Stimulated activated CD4-positive, alpha-beta T cell treated with anti-CD3 and anti-CD28 coated beads, TNF-alpha, amount 100 ng/mL, for 48 hours (primary cell): Measurements from ENCODE around the gene AVP.
"Not testable (repeated sequence)": the region's sequence is repeated elsewhere in the genome, so short reads cannot be mapped to it uniquely, and the experiment has no call there.

ENCODE experiments used
- DNase-seq, 3 donors: peaks; one replicate each; pipeline ENCODE4 v3.0.0-alpha.2; 2020; ENCODE audit warnings: low read depth in 3 of 3

AVP gene, protein sequence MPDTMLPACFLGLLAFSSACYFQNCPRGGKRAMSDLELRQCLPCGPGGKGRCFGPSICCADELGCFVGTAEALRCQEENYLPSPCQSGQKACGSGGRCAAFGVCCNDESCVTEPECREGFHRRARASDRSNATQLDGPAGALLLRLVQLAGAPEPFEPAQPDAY

DNA sequence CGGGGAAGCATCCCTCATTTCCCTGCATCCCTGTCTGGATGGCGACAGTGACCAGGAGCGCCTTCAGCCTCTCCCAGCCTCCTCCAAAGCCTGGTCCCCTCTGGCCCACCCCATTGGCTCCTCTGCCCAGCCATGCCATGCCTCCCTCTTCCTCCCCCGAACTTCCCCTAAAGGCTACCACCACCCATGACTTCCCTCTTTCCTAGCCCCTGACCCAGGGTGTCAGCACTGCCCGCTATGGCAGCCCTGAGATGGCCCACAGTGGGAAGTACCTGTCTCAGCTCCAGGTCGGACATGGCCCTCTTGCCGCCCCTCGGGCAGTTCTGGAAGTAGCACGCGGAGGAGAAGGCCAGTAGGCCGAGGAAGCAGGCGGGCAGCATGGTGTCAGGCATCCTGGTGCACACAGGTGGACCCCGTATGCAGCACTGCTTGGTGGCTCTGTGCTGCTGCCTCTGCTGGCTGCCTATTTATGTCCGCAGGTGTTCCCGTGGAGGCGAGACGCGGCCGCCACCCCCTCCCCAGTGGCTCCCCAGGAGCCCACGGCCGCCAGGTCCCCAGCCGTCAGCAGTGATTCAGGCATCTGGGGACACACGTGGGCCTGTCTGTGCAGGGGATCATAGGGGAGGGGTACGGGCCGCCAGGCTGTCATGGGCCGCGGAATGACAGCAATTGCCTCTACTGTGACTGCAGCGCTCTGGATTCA lies at the start of gene AVP:
AVP (minus strand) TSS at position 442 of the 703 bp plus-strand sequence; CDS start at position 392, 50 bp downstream.
- no peak for DNase-seq

DNA sequence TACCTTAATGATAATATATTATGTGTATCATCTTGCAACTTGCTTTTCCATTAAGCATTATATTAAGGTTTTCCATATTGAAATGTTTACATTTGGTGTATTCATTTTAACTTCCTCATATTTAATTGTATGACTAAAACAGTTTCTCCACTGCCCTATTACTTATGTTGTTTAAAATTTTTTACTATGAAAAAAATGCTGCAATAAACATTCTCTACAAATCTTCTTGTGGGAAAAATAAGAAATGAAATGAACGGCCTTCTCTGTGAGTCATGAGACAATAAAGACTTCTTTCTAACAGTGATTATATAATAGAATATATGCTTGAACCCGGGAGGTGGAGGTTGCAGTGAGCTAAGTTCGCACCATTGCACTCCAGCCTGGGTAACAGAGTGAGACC lies 49.6 kb upstream of the AVP start:
- DNase-seq: no peak

DNA sequence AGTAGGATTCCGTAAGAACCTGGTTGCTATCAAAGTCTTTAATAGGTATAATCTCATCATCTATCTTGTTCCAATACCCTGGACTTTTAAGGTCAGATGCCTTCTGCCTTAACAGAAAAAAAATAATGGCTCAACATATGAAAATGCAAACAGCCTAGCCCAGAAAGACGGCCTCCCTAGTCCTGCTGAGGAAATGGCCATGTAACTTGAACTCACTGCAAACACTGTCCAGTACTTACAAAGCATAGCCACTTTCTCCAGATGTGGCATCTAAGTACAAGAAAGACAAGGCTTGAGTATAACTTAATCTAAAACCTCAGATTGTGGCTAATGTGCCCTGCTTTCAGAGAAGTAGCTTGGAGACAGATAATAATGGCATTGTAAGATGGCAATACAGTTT lies 48.6 kb upstream of the AVP start:
- no peak for DNase-seq

DNA sequence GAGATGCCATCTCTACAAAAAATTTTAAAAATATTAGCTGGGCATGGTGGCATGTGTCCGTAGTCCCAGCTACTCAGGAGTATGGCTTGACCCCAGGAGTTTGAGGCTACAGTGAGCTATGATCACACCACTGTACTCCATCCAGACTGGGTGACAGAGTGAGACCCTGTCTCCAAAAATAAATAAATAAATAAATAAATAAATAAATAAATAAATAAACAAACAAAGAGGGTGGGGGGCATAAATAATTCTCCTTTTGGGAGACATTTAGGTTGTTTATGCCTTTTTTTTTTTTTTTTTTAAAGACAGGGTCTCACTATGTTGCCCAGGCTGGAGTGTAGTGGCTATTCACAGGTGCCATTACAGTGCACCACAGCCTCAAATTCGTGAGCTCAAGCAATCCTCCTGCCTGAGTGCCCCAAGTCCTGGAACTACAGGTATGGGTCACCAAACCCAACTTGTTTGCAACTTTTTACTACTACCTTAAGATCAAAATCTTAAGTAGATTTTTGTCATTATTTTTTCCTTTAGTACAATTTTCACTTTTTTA lies 45.6 kb upstream of the AVP start:
- DNase-seq: no peak

DNA sequence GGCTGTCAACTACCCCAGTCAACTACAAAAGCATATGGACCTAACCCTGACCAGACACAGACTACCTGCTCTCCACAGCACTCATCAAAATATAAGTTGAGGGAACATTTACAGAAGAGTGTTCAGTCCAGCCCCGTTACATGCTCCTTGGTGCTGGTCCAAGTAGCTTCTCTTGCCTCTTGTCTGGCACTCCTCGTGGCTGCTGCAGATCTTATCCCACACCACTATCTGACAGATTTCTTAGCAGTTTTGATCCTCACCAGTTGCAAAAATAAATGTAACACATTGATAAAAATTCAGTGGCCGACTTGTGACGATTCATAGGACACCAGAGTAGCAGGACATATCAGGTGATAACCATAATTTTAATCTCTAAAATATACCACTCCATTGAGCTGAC lies 44.6 kb upstream of the AVP start:
- DNase-seq: no peak

DNA sequence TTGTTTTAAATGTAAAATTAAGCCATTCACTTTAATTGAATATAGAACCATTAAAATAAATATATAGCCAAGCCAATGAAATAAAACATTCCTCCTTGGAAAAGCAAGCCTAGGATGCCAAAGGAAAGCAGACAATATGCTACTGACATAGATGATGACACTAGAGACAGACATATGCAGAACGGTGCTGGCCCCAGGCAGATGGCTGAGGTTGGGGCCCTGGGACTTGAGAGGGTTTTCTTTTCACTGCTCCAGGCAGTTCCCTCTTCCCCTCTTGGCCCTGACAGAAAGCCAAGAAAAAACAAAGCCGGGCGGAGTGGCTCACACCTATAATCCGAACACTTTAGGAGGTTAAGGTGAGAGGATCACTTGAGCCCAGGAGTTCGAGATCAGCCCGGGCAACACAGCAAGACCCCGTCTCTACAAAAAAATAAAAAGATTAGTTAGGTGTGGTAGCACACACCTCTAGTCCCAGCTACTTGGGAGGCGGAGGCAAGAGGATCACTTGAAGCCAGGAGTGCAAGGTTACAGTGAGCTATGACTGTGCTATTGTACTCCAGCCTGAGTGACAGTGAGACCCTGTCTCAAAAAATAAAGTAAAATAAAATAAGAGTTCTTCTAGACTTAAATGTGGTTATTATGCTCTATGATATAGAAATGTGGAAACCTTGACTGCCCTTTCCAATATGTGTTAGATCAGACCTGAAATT lies 43.9 kb upstream of the AVP start:
- no peak for DNase-seq

DNA sequence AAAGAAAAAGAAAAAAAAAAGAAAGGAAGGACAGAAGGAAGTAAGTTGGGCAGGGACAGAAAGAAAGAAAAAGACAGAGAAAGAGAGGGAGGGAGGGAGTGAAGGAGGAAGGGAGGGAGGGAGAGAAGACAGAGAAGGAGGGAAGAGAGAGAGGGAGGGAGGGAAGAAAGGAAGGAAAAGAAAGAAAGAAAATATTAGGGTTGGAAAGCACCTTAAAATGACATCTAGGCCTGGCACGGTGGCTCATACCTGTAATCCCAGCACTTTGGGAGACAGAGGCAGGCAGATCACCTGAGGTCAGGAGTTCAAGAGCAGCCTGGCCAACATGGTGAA lies 42.0 kb upstream of the AVP start:
- DNase-seq: no peak

DNA sequence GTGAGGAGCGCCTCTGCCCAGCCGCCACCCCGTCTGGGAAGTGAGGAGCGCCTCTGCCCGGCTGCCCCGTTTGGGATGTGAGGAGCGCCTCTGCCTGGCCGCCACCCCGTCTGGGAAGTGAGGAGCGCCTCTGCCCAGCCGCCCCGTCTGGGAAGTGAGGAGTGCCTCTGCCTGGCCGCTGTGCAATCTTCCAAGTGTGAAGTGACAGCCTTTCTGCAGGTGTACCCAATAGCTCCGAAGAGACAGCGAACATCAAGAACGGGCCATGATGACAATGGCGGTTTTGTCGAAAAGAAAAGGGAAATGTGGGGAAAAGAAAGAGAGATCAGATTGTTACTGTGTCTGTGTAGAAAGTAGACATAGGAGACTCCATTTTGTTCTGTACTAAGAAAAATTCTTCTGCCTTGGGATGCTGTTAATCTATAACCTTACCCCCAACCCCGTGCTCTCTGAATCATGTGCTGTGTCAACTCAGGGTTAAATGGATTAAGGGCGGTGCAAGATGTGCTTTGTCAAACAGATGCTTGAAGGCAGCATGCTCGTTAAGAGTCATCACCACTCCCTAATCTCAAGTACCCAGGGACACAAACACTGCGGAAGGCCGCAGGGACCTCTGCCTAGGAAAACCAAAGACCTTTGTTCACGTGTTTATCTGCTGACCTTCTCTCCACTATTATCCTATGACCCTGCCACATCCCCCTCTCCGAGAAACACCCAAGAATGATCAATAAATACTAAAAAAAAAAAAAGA lies 41.4 kb upstream of the AVP start:
- DNase-seq: not testable (repeated sequence)

DNA sequence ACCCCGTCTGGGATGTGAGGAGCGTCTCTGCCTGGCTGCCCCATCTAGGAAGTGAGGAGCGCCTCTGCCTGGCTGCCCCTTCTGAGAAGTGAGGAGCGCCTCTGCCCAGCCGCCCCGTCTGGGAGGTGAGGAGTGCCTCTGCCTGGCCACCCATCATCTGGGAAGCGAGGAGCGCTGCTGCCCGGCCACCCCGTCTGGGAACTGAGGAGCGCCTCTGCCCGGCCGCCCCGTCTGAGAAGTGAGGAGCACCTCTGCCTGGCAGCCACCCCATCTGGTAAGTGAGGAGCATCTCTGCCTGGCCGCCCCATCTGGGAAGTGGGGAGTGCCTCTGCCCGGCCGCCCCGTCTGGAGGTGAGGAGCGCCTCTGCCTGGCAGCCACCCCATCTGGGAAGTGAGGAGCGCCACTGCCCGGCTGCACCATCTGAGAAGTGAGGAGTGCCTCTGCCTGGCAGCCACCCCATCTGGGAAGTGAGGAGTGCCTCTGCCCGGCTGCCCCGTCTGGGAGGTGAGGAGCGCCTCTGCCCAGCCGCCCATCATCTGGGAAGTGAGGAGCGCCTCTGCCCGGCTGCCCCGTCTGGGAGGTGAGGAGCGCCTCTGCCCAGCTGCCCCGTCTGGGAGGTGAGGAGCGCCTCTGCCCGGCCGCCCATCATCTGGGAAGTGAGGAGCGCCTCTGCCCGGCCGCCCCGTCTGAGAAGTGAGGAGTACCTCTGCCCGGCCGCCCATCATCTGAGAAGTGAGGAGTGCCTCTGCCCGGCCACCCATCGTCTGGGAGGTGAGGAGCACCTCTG lies 40.4 kb upstream of the AVP start:
- DNase-seq: not testable (repeated sequence)

DNA sequence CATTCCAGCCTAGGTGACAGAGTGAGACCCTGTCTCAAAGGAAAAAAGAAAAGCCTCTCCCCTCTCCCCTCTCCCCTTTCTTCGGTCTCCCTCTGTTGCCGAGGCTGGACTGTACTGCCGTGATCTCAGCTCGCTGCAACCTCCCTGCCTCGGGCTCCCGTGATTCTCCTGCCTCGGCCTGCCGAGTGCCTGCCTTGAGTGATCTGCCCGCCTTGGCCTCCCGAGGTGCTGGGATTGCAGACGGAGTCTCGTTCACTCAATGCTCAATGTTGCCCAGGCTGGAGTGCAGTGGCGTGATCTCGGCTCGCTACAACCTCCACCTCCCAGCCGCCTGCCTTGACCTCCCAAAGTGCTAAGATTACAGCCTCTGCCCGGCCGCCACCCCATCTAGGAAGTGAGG lies 39.6 kb upstream of the AVP start:
- not testable (repeated sequence) for DNase-seq

DNA sequence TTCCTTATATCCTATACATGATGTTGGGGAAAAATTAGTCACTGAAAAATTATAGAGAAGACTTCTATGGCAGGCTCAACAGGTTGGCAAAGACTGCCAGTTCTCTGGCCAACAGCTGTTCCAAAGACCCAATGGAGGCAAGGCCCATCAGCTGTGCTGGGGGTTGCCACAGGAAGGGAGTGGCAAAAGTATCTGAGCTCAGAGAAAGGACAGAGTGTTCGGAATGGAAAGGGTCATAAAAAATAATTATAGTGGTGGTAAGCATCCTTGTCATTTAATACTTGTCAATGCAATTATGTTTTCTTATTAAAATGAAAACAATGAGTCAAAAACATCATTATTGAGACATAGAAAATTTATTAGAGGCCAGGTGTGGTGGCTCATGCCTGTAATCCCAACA lies 39.0 kb upstream of the AVP start:
- DNase-seq: no peak

DNA sequence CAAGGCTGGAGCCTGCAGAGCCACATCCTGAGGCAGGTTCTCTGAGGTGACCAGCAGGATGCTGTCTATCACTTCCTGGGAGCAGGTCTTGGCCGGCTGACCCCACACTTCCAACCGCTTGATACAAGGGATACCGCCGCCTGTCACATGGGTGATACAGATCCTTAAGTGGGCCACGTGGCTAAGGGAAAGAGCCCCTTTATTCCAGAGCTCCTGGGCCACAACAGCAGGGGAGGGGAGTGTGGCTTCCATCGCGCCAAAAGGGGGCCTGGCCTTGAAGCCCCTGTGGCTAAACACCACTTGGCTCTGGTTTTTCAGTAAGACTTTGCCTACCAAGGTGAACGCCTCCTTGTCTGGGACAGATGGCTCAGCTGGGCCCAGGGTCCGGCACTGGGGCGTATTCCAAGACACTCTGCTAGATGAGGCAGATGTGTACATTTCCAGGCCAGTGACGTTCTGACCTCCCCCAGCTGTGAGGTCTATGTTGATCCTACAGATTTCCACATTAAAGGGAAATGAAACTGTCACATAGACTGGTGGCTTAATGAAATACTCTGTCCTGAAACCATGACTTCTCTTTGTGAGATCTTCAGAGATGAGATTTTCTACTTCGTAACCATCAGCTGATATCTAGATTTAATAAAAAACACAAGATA lies 37.6 kb upstream of the AVP start:
- DNase-seq: no peak

DNA sequence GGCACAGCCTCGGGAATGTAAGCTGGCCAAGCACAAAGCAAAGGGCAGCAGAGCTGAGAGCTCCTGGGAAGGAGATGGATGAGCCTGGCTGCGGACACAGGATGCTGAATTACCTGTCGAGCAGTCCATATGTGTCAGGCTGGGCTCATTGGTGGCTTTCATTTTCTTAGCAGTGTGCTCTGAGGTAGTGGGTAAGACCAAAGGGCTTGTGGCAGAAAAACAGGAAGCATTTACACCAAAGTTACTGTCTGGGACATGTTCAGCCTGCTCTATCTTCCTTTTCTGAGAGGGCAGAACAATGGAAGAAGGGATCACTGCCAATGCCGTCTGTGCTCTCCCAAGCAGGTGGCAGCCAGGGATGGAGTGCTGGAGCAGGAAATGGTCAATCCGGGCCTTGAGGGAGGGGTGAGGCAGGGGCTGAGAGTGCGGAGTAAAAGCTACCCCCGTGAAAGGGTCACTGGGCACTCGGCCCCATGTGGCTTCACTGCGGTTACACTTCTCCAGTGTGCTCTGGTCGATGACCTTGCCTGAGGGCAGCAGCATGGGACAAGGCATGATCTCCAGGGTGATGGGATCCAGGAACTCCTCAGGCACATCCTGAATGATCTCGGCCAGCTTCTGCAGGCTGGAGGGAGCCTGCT lies 36.9 kb upstream of the AVP start:
- no peak for DNase-seq

DNA sequence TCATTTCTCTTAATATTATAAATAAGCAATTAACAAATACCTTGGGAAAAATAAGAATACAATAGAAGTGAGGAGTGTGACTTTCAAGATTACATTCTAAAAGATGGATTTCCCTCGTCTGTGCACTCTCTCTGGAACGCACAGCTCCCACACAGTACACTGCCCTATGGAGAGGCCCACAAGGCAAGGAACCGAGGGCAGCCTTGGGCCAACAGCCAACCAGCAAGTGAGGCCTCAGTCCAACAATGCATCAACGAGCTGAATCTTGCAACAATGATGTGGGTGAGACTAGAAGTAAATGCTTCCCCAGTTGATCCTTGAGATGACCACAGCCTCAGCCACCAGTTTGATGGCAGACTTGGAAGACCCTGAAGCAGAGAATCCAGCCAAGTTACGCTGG lies 34.5 kb upstream of the AVP start:
- no peak for DNase-seq

DNA sequence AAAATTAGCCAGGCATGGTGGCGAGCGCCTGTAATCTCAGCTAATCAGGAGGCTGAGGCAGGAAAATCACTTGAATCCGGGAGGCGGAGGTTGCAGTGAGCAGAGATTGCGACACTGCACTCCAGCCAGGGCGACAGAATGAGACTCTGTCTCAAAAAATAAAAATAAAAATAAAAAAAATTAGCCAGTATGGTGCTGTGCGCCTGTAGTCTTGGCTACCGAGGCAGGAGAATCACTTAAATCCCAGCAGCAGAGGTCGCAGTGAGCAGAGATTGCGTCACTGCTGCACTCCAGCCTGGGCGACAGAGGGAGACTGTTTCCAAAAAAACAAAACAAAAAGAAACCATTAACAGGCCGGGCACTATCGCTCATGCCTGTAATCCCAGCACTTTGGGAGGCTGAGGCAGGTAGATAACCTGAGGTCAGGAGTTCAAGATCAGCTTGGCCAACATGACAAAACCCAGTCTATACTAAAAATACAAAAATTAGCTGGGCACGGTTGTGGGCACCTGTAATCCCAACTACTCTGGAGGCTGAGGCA lies 33.4 kb upstream of the AVP start:
- peak in 1 of 3 donors; percentile 31 for DNase-seq

DNA sequence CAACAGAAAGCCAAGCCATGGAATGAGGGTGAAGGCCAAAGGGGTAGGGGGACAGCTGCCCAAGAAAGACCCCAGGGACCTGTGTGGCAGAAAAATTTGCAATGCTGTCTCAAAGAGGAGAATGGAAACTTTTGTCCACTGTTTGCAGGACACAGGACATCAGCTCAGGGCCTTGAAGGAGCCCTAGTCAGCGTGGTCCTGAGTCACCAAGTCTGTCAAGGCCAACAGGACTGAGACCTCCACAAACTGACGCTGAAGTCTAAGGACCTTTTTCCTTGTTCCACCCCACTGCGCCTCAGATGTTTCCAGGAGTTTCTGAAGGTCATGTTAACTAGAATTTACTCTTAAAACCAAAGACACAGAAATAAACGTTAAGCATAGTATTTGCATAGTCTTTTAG lies 31.8 kb upstream of the AVP start:
- DNase-seq: no peak

DNA sequence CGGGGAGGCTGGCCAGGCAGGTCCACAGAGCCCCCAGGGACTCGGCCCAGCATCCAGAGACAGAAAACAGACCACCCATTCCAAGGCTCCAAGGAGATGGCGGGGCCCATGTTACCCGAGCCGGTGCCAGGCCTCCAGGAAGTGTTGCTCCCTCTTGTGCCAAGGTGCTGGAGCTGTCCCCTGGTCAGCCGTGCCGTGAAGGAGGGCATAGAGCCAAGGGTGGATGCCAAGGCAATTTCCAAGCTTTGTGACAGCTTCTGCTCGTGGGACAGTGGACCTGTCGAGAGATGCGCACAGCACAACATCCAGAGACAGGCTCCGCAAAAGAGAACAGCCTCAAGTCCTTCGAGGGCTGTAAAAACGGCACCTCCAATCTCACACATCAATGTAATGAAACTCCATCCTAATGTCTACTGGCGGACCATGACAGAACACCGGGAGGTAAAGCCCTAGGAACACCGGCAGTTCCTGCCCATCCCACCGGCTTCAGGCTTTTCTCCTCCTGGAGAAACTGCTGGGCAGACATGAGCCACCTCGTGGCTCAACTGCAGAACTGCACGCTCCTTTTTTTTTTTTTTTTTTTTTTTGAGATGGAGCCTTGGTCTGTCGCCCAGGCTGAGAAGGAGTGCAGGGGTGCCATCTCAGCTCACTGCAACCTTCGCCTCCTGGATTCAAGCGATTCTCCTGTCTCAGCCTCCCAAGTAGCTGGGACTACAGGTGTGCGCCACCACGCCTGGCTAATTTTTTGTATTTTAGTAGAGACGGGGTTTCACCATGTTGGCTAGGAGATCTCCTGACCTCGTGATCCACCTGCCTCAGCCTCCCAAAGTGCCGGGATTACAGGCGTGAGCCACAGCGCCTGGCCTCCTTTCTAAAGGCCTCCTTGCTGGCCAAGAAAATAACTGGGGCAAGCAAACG lies 30.9 kb upstream of the AVP start:
- DNase-seq: no peak

DNA sequence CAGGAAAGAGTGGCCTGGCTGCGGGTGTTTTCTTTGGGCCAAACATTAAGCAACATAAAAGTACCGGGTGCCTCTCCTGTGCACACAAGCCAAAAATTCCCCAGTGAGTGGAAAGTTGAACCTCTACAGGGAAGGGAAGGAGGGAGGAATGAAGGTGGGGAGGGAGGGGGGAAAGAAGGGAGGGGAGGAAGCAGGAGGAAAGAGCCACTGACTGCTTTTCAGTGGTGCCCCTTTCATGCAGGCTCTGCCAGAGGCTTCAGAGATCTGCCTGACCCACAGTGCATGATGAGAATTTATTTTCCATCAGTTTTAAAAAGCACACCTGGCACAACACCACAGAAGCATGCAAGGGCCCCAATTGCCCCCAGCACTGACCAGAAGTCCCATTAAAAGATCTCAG lies 27.5 kb upstream of the AVP start:
- DNase-seq: no peak

DNA sequence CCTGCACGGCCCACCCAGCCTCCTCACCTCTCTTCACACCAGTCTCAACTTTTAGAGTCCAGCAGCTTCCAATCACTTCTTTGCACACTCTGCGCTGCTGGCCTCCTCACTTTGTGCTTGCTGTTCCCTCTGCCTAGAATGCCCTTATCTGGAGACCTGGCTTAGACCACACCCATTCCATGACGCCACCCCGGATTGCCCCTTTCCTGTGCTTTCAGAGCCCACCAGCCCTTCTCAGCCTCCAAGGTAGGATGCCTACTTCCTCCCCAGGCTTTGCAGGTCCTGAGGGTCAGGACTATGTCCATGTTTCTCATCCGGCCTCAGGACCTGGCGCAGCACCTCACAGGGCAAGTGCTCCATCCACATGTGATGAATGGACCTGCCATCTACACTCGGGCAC lies 27.0 kb upstream of the AVP start:
- DNase-seq: no peak
